Gastroesophageal sphincter (tissue), 4 donors: Measurements from ENCODE around the gene CDH23. TPM values are rescaled to one million over a fixed set of nuclear protein-coding genes. Genes with fewer than 3 reads are reported as not detected.

Experiments used
- ATAC-seq: fragments of 150-250 bp; one replicate; pipeline ENCODE4 v1.9.1; 2016; ENCODE audit warnings: mild to moderate bottlenecking, moderate library complexity
- H3K27ac ChIP-seq, 4 donors: fragments of 200-600 bp; sonication (generic) in 3 of 4; 1 replicate in 3 of 4; 2 replicates in 1 of 4; pipeline ENCODE4 v1.5.1; 2016 to 2019
- H3K27me3 ChIP-seq: fragments of 200-600 bp; sonication (generic); one replicate; pipeline ENCODE4 v1.5.1; 2019
- H3K36me3 ChIP-seq, 2 donors: fragments of 200-600 bp; sonication (generic); one replicate each; pipeline ENCODE4 v1.5.1; 2019; ENCODE audit warnings: control low read depth in 1 of 2
- H3K4me1 ChIP-seq, 3 donors: fragments of 200-600 bp; sonication (generic); 1 replicate in 2 of 3; 2 replicates in 1 of 3; pipeline ENCODE4 v1.5.1; 2016 to 2019; ENCODE audit warnings: control low read depth in 2 of 3
- H3K4me3 ChIP-seq, 2 donors: fragments of 200-600 bp; sonication (generic); one replicate each; pipeline ENCODE4 v1.5.1; 2019; ENCODE audit warnings: mild to moderate bottlenecking in 1 of 2, moderate library complexity in 1 of 2
- H3K9me3 ChIP-seq, 3 donors: fragments of 200-600 bp; sonication (generic); one replicate each; pipeline ENCODE4 v1.5.1; 2017 to 2019; ENCODE audit warnings: control low read depth in 2 of 3
- CTCF ChIP-seq, 4 experiments: fragments of 200-600 bp in 2 of 4; fragments of 450-650 bp in 2 of 4; sonication (generic) in 1 of 4; IDR thresholded peaks; one replicate each; pipeline ENCODE4 v1.5.1; 2017 to 2019; ENCODE audit warnings: antibody characterized with exemption in 4 of 4, mild to moderate bottlenecking in 2 of 4, moderate library complexity in 2 of 4
- EP300 ChIP-seq: sonication (generic); formaldehyde crosslinking; IDR thresholded peaks from one replicate; pipeline ENCODE4 v1.6.1; 2017; ENCODE audit warnings: antibody characterized with exemption, mild to moderate bottlenecking
- POLR2A ChIP-seq, 2 donors: fragments of 450-650 bp; IDR thresholded peaks; one replicate each; pipeline ENCODE4 v1.6.1; 2017; ENCODE audit warnings: antibody characterized with exemption in 2 of 2, mild to moderate bottlenecking in 2 of 2, moderate library complexity in 1 of 2
- POLR2AphosphoS5 ChIP-seq: sonication (generic); formaldehyde crosslinking; IDR thresholded peaks from one replicate; pipeline ENCODE4 v1.6.1; 2017; ENCODE audit warnings: antibody characterized with exemption
- WGBS, 2 donors: methylation state at CpG; one replicate each; pipeline ENCODE4 v1.1.5; 2018; ENCODE audit warnings: low coverage in 1 of 2; 5-methylcytosine and 5-hydroxymethylcytosine counted together
- total RNA-seq, 4 donors: library from RNA; depleted of rRNA; stranded (reverse); fragments of >200 nt; gene quantifications; one replicate each; pipeline ENCODE4 v1.1.0, GENCODE V29; 2016

CDH23 gene
- total RNA-seq, 4 donors from 2014 or later = 5.1 to 33.5 (median 16.2) TPM

GRCh38 chr10:71537681-71538080, 141.0 kb downstream of the CDH23 start:
- Histone ChIP-seq H3K4me1 (no peaks in the 10 kb centered on the region), H3K27me3 (no peaks in the 10 kb centered on the region), H3K9me3 (no peaks in the 10 kb centered on the region), H3K4me3 (no peak overlapping the region), H3K36me3 (no peaks in the 10 kb centered on the region), H3K27ac (no peak overlapping the region)
- no peak for TF ChIP-seq POLR2AphosphoS5
- no peak for TF ChIP-seq CTCF (IDR thresholded peaks at IDR 0.05)
- TF ChIP-seq EP300 = no peak
- TF ChIP-seq POLR2A (IDR thresholded peaks at IDR 0.05) = no peak
- WGBS, 2 donors = 81% methylated on average over 4 of the region's 7 CpGs; no CpG with 5 or more reads in 1 of the 2 donors
- ATAC-seq = no peak

DNA sequence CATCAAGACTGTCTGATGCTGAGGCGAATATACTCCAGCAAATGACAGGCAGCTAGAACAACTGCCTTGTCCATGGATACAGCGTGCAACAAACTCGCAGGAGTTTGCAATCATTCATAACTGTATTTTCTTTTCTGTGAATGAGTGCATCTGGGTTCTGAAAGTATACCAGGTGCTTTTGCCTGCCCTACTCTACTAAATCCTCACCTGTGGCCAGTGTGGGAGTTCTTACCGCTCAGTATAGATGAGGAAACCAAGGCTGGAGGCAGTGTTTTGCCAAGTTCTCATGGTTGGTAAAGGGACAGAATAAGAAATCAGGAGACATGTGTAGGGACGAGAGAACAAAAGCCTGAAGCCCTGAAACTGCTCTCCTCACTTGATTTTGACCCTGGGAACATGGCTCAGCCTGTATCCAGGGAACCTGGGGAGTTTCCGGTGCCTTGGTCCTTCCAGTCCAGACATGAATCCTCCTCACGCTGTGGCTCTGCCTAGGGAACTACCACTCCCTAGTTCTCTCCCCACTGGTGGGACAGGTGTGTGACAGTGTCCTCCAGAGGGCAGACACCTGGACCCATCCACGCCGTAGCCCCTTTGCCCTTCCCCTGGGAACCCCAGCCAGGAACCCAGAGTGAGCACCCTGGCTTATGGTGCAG, 142.0 kb downstream of the CDH23 start:
- no peak for ATAC-seq
- Histone ChIP-seq H3K4me1 (no peaks in the 10 kb centered on the region), H3K9me3 (no peaks in the 10 kb centered on the region), H3K27me3 (no peaks in the 10 kb centered on the region), H3K27ac (no peak overlapping the region), H3K4me3 (no peak overlapping the region), H3K36me3 (no peaks in the 10 kb centered on the region)
- TF ChIP-seq POLR2A (IDR thresholded peaks at IDR 0.05) (no peak), EP300 (no peak), CTCF (IDR thresholded peaks at IDR 0.05) (no peak), POLR2AphosphoS5 (no peak)
- 100% methylated on average over 2 of the region's 9 CpGs; no CpG with 5 or more reads in 1 of the 2 donors for WGBS, 2 donors

DNA sequence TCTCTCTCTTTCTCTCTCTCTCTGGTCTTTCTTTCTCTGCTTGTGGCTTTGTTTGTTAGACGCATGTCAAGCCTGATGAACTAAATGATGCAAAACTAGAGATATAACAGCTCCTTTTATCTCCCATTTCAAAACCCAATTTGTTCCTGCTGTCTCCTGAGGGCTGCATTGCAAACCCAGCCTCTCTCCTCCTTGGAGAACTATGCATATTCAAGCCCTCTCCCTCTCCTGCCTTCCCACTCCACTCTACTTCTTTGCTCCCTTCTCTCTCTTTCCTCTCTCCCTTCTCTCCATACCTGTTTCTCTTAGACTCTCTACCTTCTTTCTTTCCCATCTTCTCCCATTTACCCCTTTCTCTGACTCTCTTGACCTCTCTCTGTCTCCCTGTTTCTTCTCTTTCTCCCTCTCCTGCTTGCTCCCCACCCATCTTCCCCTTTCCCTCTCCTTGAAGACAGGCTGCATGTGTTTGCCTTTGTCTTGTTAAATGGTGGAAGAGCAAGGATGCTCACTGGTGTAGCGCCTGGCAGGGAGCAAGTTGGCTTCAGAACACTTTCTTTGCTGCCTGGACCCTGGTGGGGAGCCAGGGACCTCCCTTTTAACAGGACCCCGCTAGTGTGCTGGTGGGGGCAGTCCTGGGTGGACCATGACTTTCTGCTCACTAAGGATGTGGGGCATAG, 142.9 kb downstream of the CDH23 start:
- TF ChIP-seq POLR2AphosphoS5 = no peak
- TF ChIP-seq CTCF (IDR thresholded peaks at IDR 0.05) = no peak
- no peak for TF ChIP-seq POLR2A (IDR thresholded peaks at IDR 0.05)
- no peak for TF ChIP-seq EP300
- no peaks in the 10 kb centered on the region for H3K4me1 ChIP-seq
- no peaks in the 10 kb centered on the region for H3K36me3 ChIP-seq
- H3K4me3 ChIP-seq = no peak overlapping the region
- ATAC-seq = no peak
- H3K27me3 ChIP-seq = no peaks in the 10 kb centered on the region
- H3K9me3 ChIP-seq = no peaks in the 10 kb centered on the region
- no peak overlapping the region for H3K27ac ChIP-seq
- WGBS, 2 donors = 70 to 85% methylated on average over 1 to 2 of the region's 3 CpGs

- TF ChIP-seq EP300 (no peak), POLR2A (IDR thresholded peaks at IDR 0.05) (no peak), CTCF (IDR thresholded peaks at IDR 0.05) (no peak), POLR2AphosphoS5 (no peak)
- no peak for ATAC-seq
- H3K27ac ChIP-seq = no peak overlapping the region
- H3K4me1 ChIP-seq = peaks cover 0 to 3% (median 0%) of the 10 kb centered on the region in 3 donors
- H3K36me3 ChIP-seq = no peaks in the 10 kb centered on the region
- no peak overlapping the region for H3K4me3 ChIP-seq
- no peaks in the 10 kb centered on the region for H3K27me3 ChIP-seq
- no peaks in the 10 kb centered on the region for H3K9me3 ChIP-seq
- 92% methylated on average over 4 of the region's 7 CpGs; no CpG with 5 or more reads in 1 of the 2 donors for WGBS, 2 donors
Measured at GRCh38 chr10:71542478-71542877, 145.8 kb downstream of the CDH23 start.

GRCh38 chr10:71543608-71544170, 147.0 kb downstream of the CDH23 start:
- ATAC-seq = no peak
- Histone ChIP-seq H3K9me3 (no peaks in the 10 kb centered on the region), H3K27me3 (no peaks in the 10 kb centered on the region), H3K4me3 (no peak overlapping the region), H3K4me1 (peaks cover 0 to 11% (median 5%) of the 10 kb centered on the region in 3 donors), H3K36me3 (no peaks in the 10 kb centered on the region), H3K27ac (no peak overlapping the region)
- no peak for TF ChIP-seq POLR2AphosphoS5
- no peak for TF ChIP-seq CTCF (IDR thresholded peaks at IDR 0.05)
- no peak for TF ChIP-seq POLR2A (IDR thresholded peaks at IDR 0.05)
- no peak for TF ChIP-seq EP300
- WGBS, 2 donors = 54 to 88% methylated on average over 2 of the region's 3 CpGs
